ENCODE data around the gene IQCN.

Gene IQCN

GRCh38 chr19:18208098-18208951 is 65.9 kb downstream of the IQCN start:
- DNase-seq: peak; percentile 27

Measured in CD4-positive, alpha-beta T cell treated with Interleukin-4 for 4 hours (primary cell).